ENCODE results near the gene ZNF296. TPM values are rescaled to one million over a fixed set of nuclear protein-coding genes. Genes with fewer than 3 reads are reported as not detected.
"Not testable (repeated sequence)": the region's sequence is repeated elsewhere in the genome, so short reads cannot be mapped to it uniquely, and the experiment has no call there.

ZNF296 gene
- total RNA-seq (0.42 TPM), polyA plus RNA-seq (0.65 TPM)

GRCh38 chr19:45076029-45076850 is at the start of gene ZNF296:
Gene ZNF296 (minus strand): TSS chr19:45076478. CDS start chr19:45076373, 105 bp downstream.
- no peak for DNase-seq (ENCODE audit: extremely low spot score)
- H3K4me1 ChIP-seq (ENCODE audit: insufficient read depth): no peaks in the 10 kb centered on the region
- H3K4me3 ChIP-seq (ENCODE audit: low read depth, low read length): peak within 1 kb of the TSS; percentile 50
- 2% methylated on average over 81 of the region's 81 CpGs for WGBS
- H3K36me3 ChIP-seq (ENCODE audit: insufficient read depth): peaks cover 3% of the 10 kb centered on the region
- H3K27ac ChIP-seq (ENCODE audit: low read depth): peak within 1 kb of the TSS; percentile 69

- H3K27ac ChIP-seq (ENCODE audit: low read depth): no peak overlapping the region
- no peak for DNase-seq (ENCODE audit: extremely low spot score)
- 93% methylated on average over 9 of the region's 9 CpGs for WGBS
- no peak overlapping the region for H3K4me3 ChIP-seq (ENCODE audit: low read depth, low read length)
- H3K4me1 ChIP-seq (ENCODE audit: insufficient read depth): no peaks in the 10 kb centered on the region
- H3K36me3 ChIP-seq (ENCODE audit: insufficient read depth): no peaks in the 10 kb centered on the region
Measured at GRCh38 chr19:45125360-45125759, 49.1 kb upstream of the ZNF296 start.

GRCh38 chr19:45124021-45124420 is 47.7 kb upstream of the ZNF296 start:
- Histone ChIP-seq H3K4me1 (ENCODE audit: insufficient read depth) (no peaks in the 10 kb centered on the region), H3K36me3 (ENCODE audit: insufficient read depth) (no peaks in the 10 kb centered on the region), H3K4me3 (ENCODE audit: low read depth, low read length) (no peak overlapping the region), H3K27ac (ENCODE audit: low read depth) (no peak overlapping the region)
- 73% methylated on average over 6 of the region's 6 CpGs for WGBS
- DNase-seq (ENCODE audit: extremely low spot score): no peak

GRCh38 chr19:45123440-45123850 is 47.2 kb upstream of the ZNF296 start:
- H3K4me1 ChIP-seq (ENCODE audit: insufficient read depth): no peaks in the 10 kb centered on the region
- DNase-seq (ENCODE audit: extremely low spot score): peak; percentile 51
- no peaks in the 10 kb centered on the region for H3K36me3 ChIP-seq (ENCODE audit: insufficient read depth)
- no peak overlapping the region for H3K4me3 ChIP-seq (ENCODE audit: low read depth, low read length)
- 50% methylated on average over 9 of the region's 9 CpGs for WGBS
- H3K27ac ChIP-seq (ENCODE audit: low read depth): no peak overlapping the region

- no peaks in the 10 kb centered on the region for H3K4me1 ChIP-seq (ENCODE audit: insufficient read depth)
- no peak for DNase-seq (ENCODE audit: extremely low spot score)
- H3K4me3 ChIP-seq (ENCODE audit: low read depth, low read length): no peak overlapping the region
- 83% methylated on average over 6 of the region's 6 CpGs for WGBS
- no peaks in the 10 kb centered on the region for H3K36me3 ChIP-seq (ENCODE audit: insufficient read depth)
- no peak overlapping the region for H3K27ac ChIP-seq (ENCODE audit: low read depth)
Measured at GRCh38 chr19:45122832-45123231, 46.6 kb upstream of the ZNF296 start.

- Histone ChIP-seq H3K4me1 (ENCODE audit: insufficient read depth) (no peaks in the 10 kb centered on the region), H3K36me3 (ENCODE audit: insufficient read depth) (no peaks in the 10 kb centered on the region), H3K4me3 (ENCODE audit: low read depth, low read length) (no peak overlapping the region), H3K27ac (ENCODE audit: low read depth) (no peak overlapping the region)
- 83% methylated on average over 11 of the region's 11 CpGs for WGBS
- DNase-seq (ENCODE audit: extremely low spot score): no peak
Measured at GRCh38 chr19:45121827-45122345, 45.6 kb upstream of the ZNF296 start.

GRCh38 chr19:45119582-45119981 is 43.3 kb upstream of the ZNF296 start:
- no peak overlapping the region for H3K4me3 ChIP-seq (ENCODE audit: low read depth, low read length)

GRCh38 chr19:45118591-45119355 is 42.5 kb upstream of the ZNF296 start:
- H3K36me3 ChIP-seq (ENCODE audit: insufficient read depth); H3K4me3 ChIP-seq (ENCODE audit: low read depth, low read length); DNase-seq (ENCODE audit: extremely low spot score); H3K27ac ChIP-seq (ENCODE audit: low read depth); H3K4me1 ChIP-seq (ENCODE audit: insufficient read depth): not testable (repeated sequence)
- 65% methylated on average over 18 of the region's 18 CpGs for WGBS

More at GRCh38 chr19:45119582-45119981, 43.3 kb upstream of the ZNF296 start:
- Histone ChIP-seq H3K27ac (ENCODE audit: low read depth) (no peak overlapping the region), H3K4me1 (ENCODE audit: insufficient read depth) (no peaks in the 10 kb centered on the region), H3K36me3 (ENCODE audit: insufficient read depth) (no peaks in the 10 kb centered on the region)
- WGBS: 86% methylated on average over 6 of the region's 6 CpGs
- DNase-seq (ENCODE audit: extremely low spot score): no peak

- Histone ChIP-seq H3K4me3 (ENCODE audit: low read depth, low read length) (no peak overlapping the region), H3K4me1 (ENCODE audit: insufficient read depth) (no peaks in the 10 kb centered on the region), H3K27ac (ENCODE audit: low read depth) (no peak overlapping the region), H3K36me3 (ENCODE audit: insufficient read depth) (no peaks in the 10 kb centered on the region)
- WGBS: 75% methylated on average over 5 of the region's 5 CpGs
- no peak for DNase-seq (ENCODE audit: extremely low spot score)
Measured at GRCh38 chr19:45118106-45118505, 41.8 kb upstream of the ZNF296 start.

GRCh38 chr19:45117671-45118070 is 41.4 kb upstream of the ZNF296 start:
- Histone ChIP-seq H3K36me3 (ENCODE audit: insufficient read depth) (no peaks in the 10 kb centered on the region), H3K4me3 (ENCODE audit: low read depth, low read length) (no peak overlapping the region), H3K27ac (ENCODE audit: low read depth) (no peak overlapping the region), H3K4me1 (ENCODE audit: insufficient read depth) (no peaks in the 10 kb centered on the region)
- WGBS: 77% methylated on average over 12 of the region's 12 CpGs
- no peak for DNase-seq (ENCODE audit: extremely low spot score)

- Histone ChIP-seq H3K4me3 (ENCODE audit: low read depth, low read length) (no peak overlapping the region), H3K36me3 (ENCODE audit: insufficient read depth) (no peaks in the 10 kb centered on the region), H3K27ac (ENCODE audit: low read depth) (no peak overlapping the region), H3K4me1 (ENCODE audit: insufficient read depth) (no peaks in the 10 kb centered on the region)
- 54% methylated on average over 16 of the region's 16 CpGs for WGBS
- DNase-seq (ENCODE audit: extremely low spot score): no peak
Measured at GRCh38 chr19:45117167-45117594, 40.9 kb upstream of the ZNF296 start.

GRCh38 chr19:45115809-45116615 is 39.7 kb upstream of the ZNF296 start:
- Histone ChIP-seq H3K27ac (ENCODE audit: low read depth) (no peak overlapping the region), H3K36me3 (ENCODE audit: insufficient read depth) (no peaks in the 10 kb centered on the region), H3K4me3 (ENCODE audit: low read depth, low read length) (no peak overlapping the region), H3K4me1 (ENCODE audit: insufficient read depth) (no peaks in the 10 kb centered on the region)
- no peak for DNase-seq (ENCODE audit: extremely low spot score)
- 91% methylated on average over 21 of the region's 21 CpGs for WGBS

GRCh38 chr19:45114116-45114515 is 37.8 kb upstream of the ZNF296 start:
- no peak for DNase-seq (ENCODE audit: extremely low spot score)
- WGBS: 83% methylated on average over 4 of the region's 4 CpGs
- Histone ChIP-seq H3K36me3 (ENCODE audit: insufficient read depth) (no peaks in the 10 kb centered on the region), H3K4me1 (ENCODE audit: insufficient read depth) (no peaks in the 10 kb centered on the region), H3K27ac (ENCODE audit: low read depth) (peak overlapping the region; percentile 64), H3K4me3 (ENCODE audit: low read depth, low read length) (no peak overlapping the region)

All from urinary bladder (tissue), 4 donors.